Activated CD8-positive, alpha-beta T cell treated with anti-CD3 and anti-CD28 coated beads, Interleukin-2, amount 10 ng/mL, durations not matched to agents 7 days and 5 days (primary cell): Measurements from ENCODE around the gene HSPBP1. TPM values are rescaled to one million over a fixed set of nuclear protein-coding genes. Genes with fewer than 3 reads are reported as not detected.

ENCODE experiments used
- ATAC-seq: fragments of 150-1000 bp; cut with Tn5 transposase; one replicate; pipeline ENCODE4 v1.10.0; 2021; ENCODE audit warnings: moderate library complexity
- CTCF ChIA-PET: fragments of 350-600 bp; sonication (Branson Sonifier 250); formaldehyde crosslinking; loops from one replicate; lab custom pipeline; 2021; ENCODE audit warnings: antibody characterized with exemption; lab: Charles Lee
- POLR2A ChIA-PET: fragments of 350-600 bp; sonication (Branson Sonifier 250); formaldehyde crosslinking; loops from one replicate; lab custom pipeline; 2021; ENCODE audit warnings: antibody characterized with exemption; lab: Charles Lee
- DNase-seq: peaks from one replicate; pipeline ENCODE4 v3.0.0-alpha.2; 2020
- H3K27ac Mint-ChIP-seq: one replicate; pipeline ENCODE4 v1.8.0; 2021; ENCODE audit warnings: mild to moderate bottlenecking, mixed read lengths
- H3K27me3 Mint-ChIP-seq: one replicate; pipeline ENCODE4 v1.8.0; 2021; ENCODE audit warnings: low read depth, mixed read lengths
- H3K36me3 Mint-ChIP-seq: one replicate; pipeline ENCODE4 v1.8.0; 2021; ENCODE audit warnings: low read depth, mixed read lengths
- H3K4me1 Mint-ChIP-seq: one replicate; pipeline ENCODE4 v1.8.0; 2021; ENCODE audit warnings: low read depth, mixed read lengths
- H3K4me3 Mint-ChIP-seq: one replicate; pipeline ENCODE4 v1.8.0; 2021; ENCODE audit warnings: mild to moderate bottlenecking, mixed read lengths
- H3K9me3 Mint-ChIP-seq: one replicate; pipeline ENCODE4 v1.8.0; 2022; ENCODE audit warnings: mixed read lengths; ENCODE audit not compliant: insufficient read depth
- total RNA-seq, 2 experiments: library from RNA; stranded (reverse); gene quantifications; one replicate each; pipeline ENCODE4 v1.2.3, GENCODE V29; 2021

Gene HSPBP1
- total RNA-seq, 2 experiments from 2014 or later: 31.1 to 32.7 TPM

GRCh38 chr19:55304279-55304978 lies 24.5 kb upstream of the HSPBP1 start:
- Mint-ChIP-seq H3K27ac (peak overlapping the region; percentile 39), H3K36me3 (peaks cover 12% of the 10 kb centered on the region), H3K4me1 (peaks cover 18% of the 10 kb centered on the region), H3K9me3 (no peaks in the 10 kb centered on the region), H3K4me3 (no peak overlapping the region), H3K27me3 (peaks cover 3% of the 10 kb centered on the region)
- CTCF ChIA-PET: interaction anchor here (3.7 kb wide), 1 partner anchor 34 kb away, joined by 46 read pairs; the partner anchor contains the start of gene KMT5C
- DNase-seq (peak; percentile 51), ATAC-seq (no peak)
- POLR2A ChIA-PET: interaction anchor here (0.7 kb wide), 1 partner anchor 35 kb away, joined by 3 read pairs; the partner anchor contains the start of gene KMT5C

GRCh38 chr19:55303477-55303876 lies 23.6 kb upstream of the HSPBP1 start:
- POLR2A ChIA-PET: interaction anchor here (0.7 to 1.8 kb wide), 4 partner anchors 44 to 99 kb away, joined by 3 to 5 read pairs (median 4); partner anchors contain the start of genes PPP6R1 and TMEM238

GRCh38 chr19:55302318-55302703 lies 22.4 kb upstream of the HSPBP1 start:
- peaks cover 18% of the 10 kb centered on the region for H3K4me1 Mint-ChIP-seq
- ATAC-seq: no peak
- peak overlapping the region; percentile 89 for H3K27ac Mint-ChIP-seq
- peaks cover 12% of the 10 kb centered on the region for H3K36me3 Mint-ChIP-seq
- no peaks in the 10 kb centered on the region for H3K9me3 Mint-ChIP-seq
- DNase-seq: no peak
- POLR2A ChIA-PET: interaction anchor here (0.8 to 2.6 kb wide), 8 partner anchors 22 to 82 kb away, joined by 3 to 12 read pairs (median 4); partner anchors contain the start of genes HSPBP1, KMT5C, PPP6R1 and TMEM238
- H3K27me3 Mint-ChIP-seq: peaks cover 3% of the 10 kb centered on the region
- CTCF ChIA-PET: interaction anchor here (1.0 to 3.8 kb wide), 14 partner anchors 10 to 324 kb away, joined by 3 to 67 read pairs (median 9); partner anchors contain the start of genes BRSK1, HSPBP1, KMT5C and TMEM238
- peak overlapping the region; percentile 80 for H3K4me3 Mint-ChIP-seq

More at GRCh38 chr19:55303477-55303876, 23.6 kb upstream of the HSPBP1 start:
- ATAC-seq (no peak), DNase-seq (no peak)
- CTCF ChIA-PET: interaction anchor here (2.9 to 3.8 kb wide), 5 partner anchors 11 to 49 kb away, joined by 24 to 67 read pairs (median 34); partner anchors contain the start of genes BRSK1, HSPBP1 and KMT5C
- H3K4me3 Mint-ChIP-seq: no peak overlapping the region
- H3K4me1 Mint-ChIP-seq: peaks cover 18% of the 10 kb centered on the region
- H3K27ac Mint-ChIP-seq: no peak overlapping the region
- H3K27me3 Mint-ChIP-seq: peaks cover 3% of the 10 kb centered on the region
- H3K36me3 Mint-ChIP-seq: peaks cover 12% of the 10 kb centered on the region
- no peaks in the 10 kb centered on the region for H3K9me3 Mint-ChIP-seq

- Mint-ChIP-seq H3K4me3 (peak overlapping the region; percentile 80), H3K4me1 (peaks cover 18% of the 10 kb centered on the region), H3K27ac (peak overlapping the region; percentile 89), H3K9me3 (no peaks in the 10 kb centered on the region), H3K36me3 (peaks cover 12% of the 10 kb centered on the region), H3K27me3 (peaks cover 3% of the 10 kb centered on the region)
- ChIA-PET POLR2A (interaction anchor here (0.7 to 2.6 kb wide), 10 partner anchors 13 to 83 kb away, joined by 3 to 12 read pairs (median 4); partner anchors contain the start of genes HSPBP1, KMT5C, PPP6R1 and TMEM238), CTCF (interaction anchor here (0.6 to 3.8 kb wide), 30 partner anchors 10 to 324 kb away, joined by 3 to 67 read pairs (median 4); partner anchors contain the start of genes BRSK1, HSPBP1, KMT5C and TMEM238)
- ATAC-seq (peak; percentile 94), DNase-seq (peak; percentile 97)
Measured at GRCh38 chr19:55301459-55302317, 21.8 kb upstream of the HSPBP1 start.

- ATAC-seq (no peak), DNase-seq (no peak)
- Mint-ChIP-seq H3K27ac (peak overlapping the region; percentile 89), H3K9me3 (no peaks in the 10 kb centered on the region), H3K4me3 (peak overlapping the region; percentile 80), H3K36me3 (peaks cover 12% of the 10 kb centered on the region), H3K4me1 (peaks cover 15% of the 10 kb centered on the region), H3K27me3 (peaks cover 3% of the 10 kb centered on the region)
- CTCF ChIA-PET: interaction anchor here (0.6 to 3.8 kb wide), 30 partner anchors 9 to 325 kb away, joined by 3 to 67 read pairs (median 4); partner anchors contain the start of genes BRSK1, HSPBP1, KMT5C and TMEM238
- POLR2A ChIA-PET: interaction anchor here (0.7 to 2.6 kb wide), 6 partner anchors 12 to 83 kb away, joined by 3 to 12 read pairs (median 4); partner anchors contain the start of genes HSPBP1, KMT5C, PPP6R1 and TMEM238
Measured at GRCh38 chr19:55300886-55301458, 21.1 kb upstream of the HSPBP1 start.

GRCh38 chr19:55299991-55300390 lies 20.1 kb upstream of the HSPBP1 start:
- ATAC-seq (no peak), DNase-seq (no peak)
- POLR2A ChIA-PET: no interaction called here
- H3K4me3 Mint-ChIP-seq: no peak overlapping the region
- no peaks in the 10 kb centered on the region for H3K9me3 Mint-ChIP-seq
- CTCF ChIA-PET: interaction anchor here (3.8 kb wide), 1 partner anchor 8 kb away, joined by 67 read pairs; no protein-coding TSS in a partner anchor
- H3K36me3 Mint-ChIP-seq: peaks cover 6% of the 10 kb centered on the region
- H3K27ac Mint-ChIP-seq: no peak overlapping the region
- peaks cover 3% of the 10 kb centered on the region for H3K27me3 Mint-ChIP-seq
- peaks cover 10% of the 10 kb centered on the region for H3K4me1 Mint-ChIP-seq

GRCh38 chr19:55297267-55297666 lies 17.4 kb upstream of the HSPBP1 start:
- Mint-ChIP-seq H3K4me1 (peaks cover 10% of the 10 kb centered on the region), H3K4me3 (no peak overlapping the region), H3K36me3 (no peaks in the 10 kb centered on the region), H3K27ac (no peak overlapping the region), H3K27me3 (peaks cover 3% of the 10 kb centered on the region), H3K9me3 (no peaks in the 10 kb centered on the region)
- ATAC-seq (no peak), DNase-seq (no peak)
- ChIA-PET CTCF (no interaction called here), POLR2A (no interaction called here)

GRCh38 chr19:55289117-55289796 lies 9.3 kb upstream of the HSPBP1 start:
- Mint-ChIP-seq H3K27ac (no peak overlapping the region), H3K9me3 (no peaks in the 10 kb centered on the region), H3K4me3 (no peak overlapping the region), H3K27me3 (no peaks in the 10 kb centered on the region), H3K4me1 (peaks cover 13% of the 10 kb centered on the region), H3K36me3 (no peaks in the 10 kb centered on the region)
- ATAC-seq (no peak), DNase-seq (no peak)
- ChIA-PET CTCF (interaction anchor here (1.0 to 1.8 kb wide), 3 partner anchors 12 to 95 kb away, joined by 3 to 5 read pairs (median 5); partner anchors contain the start of gene TMEM238), POLR2A (interaction anchor here (1.1 to 1.7 kb wide), 2 partner anchors 12 to 30 kb away, joined by 3 read pairs; partner anchors contain the start of gene PPP6R1)

- no peak overlapping the region for H3K27ac Mint-ChIP-seq
- peaks cover 17% of the 10 kb centered on the region for H3K4me1 Mint-ChIP-seq
- ATAC-seq: no peak
- H3K36me3 Mint-ChIP-seq: no peaks in the 10 kb centered on the region
- no peak overlapping the region for H3K4me3 Mint-ChIP-seq
- no peaks in the 10 kb centered on the region for H3K9me3 Mint-ChIP-seq
- ChIA-PET CTCF (interaction anchor here (0.7 to 1.8 kb wide), 2 partner anchors 14 kb away, joined by 3 to 5 read pairs; no protein-coding TSS in a partner anchor), POLR2A (interaction anchor here (1.0 to 1.7 kb wide), 2 partner anchors 14 to 49 kb away, joined by 3 read pairs; no protein-coding TSS in a partner anchor)
- DNase-seq: no peak
- peaks cover 6% of the 10 kb centered on the region for H3K27me3 Mint-ChIP-seq
Measured at GRCh38 chr19:55287361-55288079, 7.6 kb upstream of the HSPBP1 start.
